DND-41 (cell line): ENCODE measurements around the gene PRRX2.

Experiments used
- ATAC-seq: fragments of 200-7000 bp; cut with Tn5 transposase; 3 replicates; pipeline ENCODE4 v1.9.1; 2021; ENCODE audit warnings: low read depth; ENCODE audit not compliant: insufficient read depth
- DNase-seq: peaks from one replicate; pipeline ENCODE4 v3.0.0-alpha.2; 2020
- H2AFZ ChIP-seq: 2 replicates; pipeline ENCODE4 v1.6.0; 2012; ENCODE audit warnings: low read depth, low read length
- H3K27ac ChIP-seq: 2 replicates; pipeline ENCODE4 v1.5.1; 2012; ENCODE audit warnings: low read length, inconsistent platforms
- H3K27me3 ChIP-seq: fragments of 200-600 bp; sonication (generic); 2 replicates; pipeline ENCODE4 v1.6.0; 2012; ENCODE audit warnings: low read length, mild to moderate bottlenecking, inconsistent platforms; ENCODE audit not compliant: insufficient read depth, poor library complexity
- H3K36me3 ChIP-seq: 2 replicates; pipeline ENCODE4 v1.5.1; 2012; ENCODE audit warnings: low read length, inconsistent platforms; ENCODE audit not compliant: insufficient read depth
- H3K4me1 ChIP-seq: 2 replicates; pipeline ENCODE4 v1.5.1; 2012; ENCODE audit warnings: mild to moderate bottlenecking, low read length; ENCODE audit not compliant: insufficient read depth
- H3K4me2 ChIP-seq: 2 replicates; pipeline ENCODE4 v1.6.0; 2012; ENCODE audit warnings: mild to moderate bottlenecking, moderate library complexity, low read length, inconsistent platforms; ENCODE audit not compliant: insufficient read depth
- H3K4me3 ChIP-seq, 2 experiments: fragments of 200-600 bp in 1 of 2; shearing (Covaris generic) in 1 of 2; 2 replicates each; pipeline ENCODE4 v1.5.1; 2012 to 2016; ENCODE audit warnings: inconsistent platforms in 2 of 2, low read length in 2 of 2, mild to moderate bottlenecking in 2 of 2, low read depth in 1 of 2, moderate library complexity in 1 of 2
- H3K79me2 ChIP-seq: 2 replicates; pipeline ENCODE4 v1.6.0; 2012; ENCODE audit warnings: low read length, inconsistent platforms; ENCODE audit not compliant: insufficient read depth
- H3K9ac ChIP-seq: 2 replicates; pipeline ENCODE4 v1.6.0; 2012; ENCODE audit warnings: low read depth, mild to moderate bottlenecking, inconsistent platforms, low read length, moderate library complexity
- H3K9me3 ChIP-seq: 2 replicates; pipeline ENCODE4 v1.5.1; 2012; ENCODE audit warnings: low read length, moderate library complexity, mild to moderate bottlenecking, inconsistent platforms; ENCODE audit not compliant: insufficient read depth, severe bottlenecking
- H4K20me1 ChIP-seq: 2 replicates; pipeline ENCODE4 v1.6.0; 2012; ENCODE audit warnings: low read length; ENCODE audit not compliant: insufficient read depth
- EZH2 ChIP-seq: IDR thresholded peaks from 3 replicates; pipeline ENCODE4 v1.6.1; 2012; ENCODE audit warnings: borderline replicate concordance, low read depth, mild to moderate bottlenecking, moderate library complexity, low read length, inconsistent platforms; ENCODE audit not compliant: severe bottlenecking
- TF ChIP-seq, protein P1 (sequence below): IDR thresholded peaks from 2 replicates; pipeline ENCODE4 v1.5.1; 2012; ENCODE audit warnings: borderline replicate concordance, low read length, moderate library complexity, mild to moderate bottlenecking; ENCODE audit not compliant: poor library complexity, severe bottlenecking; ENCODE audit errors: extremely low read depth

PRRX2 gene

DNA sequence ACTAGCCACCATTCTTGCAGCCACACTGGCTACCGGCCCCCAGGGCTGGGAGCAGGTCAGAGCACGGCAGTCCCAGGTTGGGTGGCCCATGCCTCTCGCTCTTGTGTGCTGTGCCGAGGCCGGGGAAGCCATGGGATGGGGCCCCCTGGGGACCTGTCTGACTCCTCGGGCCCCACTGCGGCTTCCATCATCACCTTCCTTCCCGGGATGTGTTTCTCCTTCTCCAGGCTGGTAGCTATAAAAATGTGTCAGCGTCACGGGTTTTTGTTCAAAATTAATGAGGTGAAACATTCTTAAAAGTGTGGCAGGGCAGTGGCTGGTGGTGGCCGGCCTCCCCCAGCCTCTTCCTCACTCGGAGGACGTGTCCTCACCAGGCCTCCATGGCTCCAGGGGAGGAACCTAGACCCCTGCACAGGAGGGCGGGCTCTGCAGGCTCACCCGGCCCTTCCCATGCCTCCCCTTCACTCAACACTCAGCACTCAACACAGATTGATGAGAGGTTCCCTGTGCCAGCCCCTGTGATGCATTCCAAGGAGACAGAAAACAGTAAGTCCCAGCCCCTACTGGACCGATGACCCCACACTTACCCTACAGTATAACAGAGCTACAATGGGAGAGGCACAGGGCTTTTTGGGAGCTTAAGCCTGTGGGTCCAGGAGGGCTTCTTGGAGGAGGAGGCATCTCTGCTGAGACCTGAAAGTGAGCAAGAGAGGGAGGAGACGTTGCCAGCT lies 44.2 kb downstream of the PRRX2 start:
- H3K27ac ChIP-seq, result no peak overlapping the region
- H3K9me3 ChIP-seq, result no peaks in the 10 kb centered on the region
- peaks cover 19% of the 10 kb centered on the region for H3K4me1 ChIP-seq
- no peaks in the 10 kb centered on the region for H3K36me3 ChIP-seq
- no peak overlapping the region for H2AFZ ChIP-seq
- H4K20me1 ChIP-seq, result 0 out of 2 replicates have a peak, but pooled peaks cover 3% of the 10 kb centered on the region
- H3K79me2 ChIP-seq, result no peaks in the 10 kb centered on the region
- H3K4me2 ChIP-seq, result no peak overlapping the region
- no peak for ATAC-seq
- no peak for DNase-seq
- H3K4me3 ChIP-seq, result no peak overlapping the region
- H3K9ac ChIP-seq, result no peak overlapping the region
- no peaks in the 10 kb centered on the region for H3K27me3 ChIP-seq
- no peak for TF ChIP-seq EZH2
- TF ChIP-seq, protein P1, sequence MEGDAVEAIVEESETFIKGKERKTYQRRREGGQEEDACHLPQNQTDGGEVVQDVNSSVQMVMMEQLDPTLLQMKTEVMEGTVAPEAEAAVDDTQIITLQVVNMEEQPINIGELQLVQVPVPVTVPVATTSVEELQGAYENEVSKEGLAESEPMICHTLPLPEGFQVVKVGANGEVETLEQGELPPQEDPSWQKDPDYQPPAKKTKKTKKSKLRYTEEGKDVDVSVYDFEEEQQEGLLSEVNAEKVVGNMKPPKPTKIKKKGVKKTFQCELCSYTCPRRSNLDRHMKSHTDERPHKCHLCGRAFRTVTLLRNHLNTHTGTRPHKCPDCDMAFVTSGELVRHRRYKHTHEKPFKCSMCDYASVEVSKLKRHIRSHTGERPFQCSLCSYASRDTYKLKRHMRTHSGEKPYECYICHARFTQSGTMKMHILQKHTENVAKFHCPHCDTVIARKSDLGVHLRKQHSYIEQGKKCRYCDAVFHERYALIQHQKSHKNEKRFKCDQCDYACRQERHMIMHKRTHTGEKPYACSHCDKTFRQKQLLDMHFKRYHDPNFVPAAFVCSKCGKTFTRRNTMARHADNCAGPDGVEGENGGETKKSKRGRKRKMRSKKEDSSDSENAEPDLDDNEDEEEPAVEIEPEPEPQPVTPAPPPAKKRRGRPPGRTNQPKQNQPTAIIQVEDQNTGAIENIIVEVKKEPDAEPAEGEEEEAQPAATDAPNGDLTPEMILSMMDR, result no peak

DNA sequence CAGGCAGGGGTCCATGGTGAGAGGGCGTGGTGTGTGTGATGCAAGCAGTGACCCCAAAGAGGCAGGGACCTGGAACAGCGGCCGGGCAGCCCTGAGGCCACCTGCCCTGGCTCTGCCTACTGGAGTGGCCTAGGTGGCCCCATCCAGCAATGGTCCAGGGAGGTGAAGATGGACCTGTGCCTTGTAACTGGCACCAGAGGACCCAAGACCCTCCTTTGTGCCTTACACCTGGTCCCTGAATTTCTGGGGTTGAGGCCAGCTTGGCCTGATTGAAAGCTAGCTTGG lies 44.7 kb downstream of the PRRX2 start:
- Histone ChIP-seq H2AFZ (no peak overlapping the region), H3K4me1 (peaks cover 19% of the 10 kb centered on the region), H3K36me3 (no peaks in the 10 kb centered on the region), H3K9me3 (no peaks in the 10 kb centered on the region), H4K20me1 (0 out of 2 replicates have a peak, but pooled peaks cover 3% of the 10 kb centered on the region), H3K79me2 (no peaks in the 10 kb centered on the region), H3K27ac (no peak overlapping the region), H3K27me3 (no peaks in the 10 kb centered on the region), H3K4me3 (no peak overlapping the region), H3K4me2 (no peak overlapping the region), H3K9ac (no peak overlapping the region)
- no peak for TF ChIP-seq EZH2
- TF ChIP-seq, protein P1, result no peak
- ATAC-seq, result no peak
- no peak for DNase-seq

DNA sequence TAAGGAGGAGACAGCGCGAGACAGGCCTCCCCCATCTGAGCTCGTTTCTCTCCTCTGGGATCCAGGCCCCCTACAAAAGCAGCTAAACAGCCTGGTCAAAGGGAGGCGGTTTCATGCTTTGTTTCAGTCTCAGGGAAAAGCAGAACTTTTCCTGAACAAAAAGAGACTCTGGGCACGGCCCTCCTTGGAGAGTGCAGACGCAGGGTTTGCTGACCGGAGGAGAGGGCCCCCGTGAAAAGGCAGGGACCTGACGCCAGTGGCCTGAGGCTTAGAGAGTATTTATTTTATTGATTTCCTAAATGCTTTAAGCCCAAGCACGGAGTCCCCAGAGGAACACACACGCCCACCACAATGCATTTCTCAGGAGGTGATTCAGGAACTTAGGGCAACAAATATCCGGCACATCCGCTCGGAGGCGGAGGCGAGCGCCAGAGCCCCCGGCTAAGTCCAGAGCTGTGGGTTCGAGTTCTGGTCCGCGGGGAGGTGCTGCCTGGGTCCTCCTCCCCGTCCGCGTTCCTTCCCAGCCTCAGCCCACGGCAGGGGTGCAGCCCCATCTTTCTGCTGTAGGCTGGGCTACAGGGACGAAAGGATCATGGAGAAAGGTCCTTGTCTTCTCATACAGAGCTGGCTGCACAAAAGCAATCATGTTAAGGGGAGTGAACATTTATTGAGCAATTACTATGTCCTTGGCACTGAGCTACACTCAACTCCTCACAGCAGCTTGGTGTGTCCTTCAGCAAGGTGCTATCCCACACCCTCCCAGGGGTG lies 47.4 kb downstream of the PRRX2 start:
- no peak for TF ChIP-seq EZH2
- TF ChIP-seq, protein P1, result no peak
- no peak for DNase-seq
- H3K4me1 ChIP-seq, result peaks cover 19% of the 10 kb centered on the region
- H3K27me3 ChIP-seq, result no peaks in the 10 kb centered on the region
- H3K4me2 ChIP-seq, result no peak overlapping the region
- no peaks in the 10 kb centered on the region for H3K79me2 ChIP-seq
- 0 out of 2 replicates have a peak, but pooled peaks cover 3% of the 10 kb centered on the region for H4K20me1 ChIP-seq
- H3K36me3 ChIP-seq, result no peaks in the 10 kb centered on the region
- ATAC-seq, result no peak
- no peaks in the 10 kb centered on the region for H3K9me3 ChIP-seq
- no peak overlapping the region for H3K9ac ChIP-seq
- no peak overlapping the region for H2AFZ ChIP-seq
- H3K27ac ChIP-seq, result no peak overlapping the region
- H3K4me3 ChIP-seq, result no peak overlapping the region
